ENCODE measurements around the gene CYP19A1. TPM values are rescaled to one million over a fixed set of nuclear protein-coding genes. Genes with fewer than 3 reads are reported as not detected.

Gene CYP19A1
- total RNA-seq, 1 experiment from 2014 or later: not detected

- no peak for DNase-seq (ENCODE audit: low read depth)
Measured at GRCh38 chr15:51327081-51327480, 11.3 kb downstream of the CYP19A1 start.

DNA sequence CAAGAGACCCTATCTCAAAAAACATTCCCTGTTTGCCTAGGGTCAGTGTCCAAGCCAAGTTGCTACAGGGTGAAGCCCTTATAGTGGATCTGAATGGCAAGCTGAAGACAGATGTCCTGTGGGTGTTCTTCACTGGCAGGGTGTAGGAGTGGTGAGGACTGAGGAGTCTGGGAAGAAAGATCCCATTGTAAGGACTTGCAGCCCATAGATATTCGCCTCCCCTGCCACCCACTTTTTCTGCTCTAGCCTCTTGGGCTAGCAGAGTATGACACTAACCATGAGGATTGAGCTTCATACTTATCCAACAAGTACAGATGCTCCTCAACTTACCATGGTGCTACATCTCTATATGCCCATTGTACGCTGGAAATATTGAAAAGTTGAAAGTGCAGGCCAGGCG, 13.2 kb downstream of the CYP19A1 start:
- DNase-seq (ENCODE audit: low read depth): no peak

DNA sequence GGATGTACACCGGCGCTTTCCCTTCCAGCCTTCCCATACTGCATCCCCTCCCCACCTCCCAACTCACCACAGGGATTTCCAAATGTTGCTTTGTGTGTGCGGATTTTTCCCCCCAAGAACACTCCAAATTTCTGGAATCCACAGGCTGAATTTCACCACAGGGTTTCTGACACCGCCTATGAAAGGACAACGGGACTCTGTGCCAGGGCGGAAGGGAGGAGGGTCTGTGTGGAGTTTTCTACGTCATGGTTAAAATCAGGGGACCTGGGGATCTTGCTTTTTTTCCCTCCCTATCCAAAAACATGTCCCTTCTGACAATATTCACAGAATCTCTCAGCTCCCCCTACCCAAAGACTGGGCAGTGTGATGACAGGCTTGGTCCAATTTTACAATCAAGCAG, 14.6 kb downstream of the CYP19A1 start:
- no peak for DNase-seq (ENCODE audit: low read depth)

DNA sequence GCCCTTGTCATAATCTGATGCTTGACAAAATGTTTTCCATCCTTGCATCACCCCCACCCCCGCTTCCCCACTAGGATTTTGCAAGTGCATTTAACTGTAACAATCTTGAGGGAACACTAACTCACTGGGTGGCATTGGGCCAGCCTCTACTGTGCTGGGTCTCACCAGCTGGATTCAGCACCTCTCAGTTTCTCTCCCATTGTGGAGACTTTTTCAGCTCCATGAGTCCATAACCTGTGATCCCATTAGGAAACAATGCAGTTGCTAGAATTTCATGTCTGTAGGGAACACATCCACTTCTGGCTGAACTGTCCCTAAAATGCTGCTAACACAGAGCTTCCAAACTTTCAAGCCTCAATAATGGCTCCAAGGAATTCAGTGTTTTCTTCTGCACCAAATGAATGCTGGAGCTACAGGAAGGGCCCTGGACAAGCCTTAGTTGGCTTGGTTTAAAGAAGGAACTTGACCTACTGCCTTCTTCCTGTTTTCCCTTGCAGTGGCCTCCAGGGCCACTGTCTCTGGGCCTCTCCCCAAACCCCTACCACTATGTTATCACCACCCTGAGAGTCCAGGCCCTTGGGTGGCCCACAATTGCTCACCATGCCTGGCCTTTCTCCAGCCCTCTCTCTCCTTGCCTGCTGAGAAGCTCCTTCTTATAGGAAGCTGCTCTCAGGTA, 15.6 kb downstream of the CYP19A1 start:
- no peak for DNase-seq (ENCODE audit: low read depth)

GRCh38 chr15:51321316-51321715, 17.1 kb downstream of the CYP19A1 start:
- DNase-seq (ENCODE audit: low read depth): no peak

DNA sequence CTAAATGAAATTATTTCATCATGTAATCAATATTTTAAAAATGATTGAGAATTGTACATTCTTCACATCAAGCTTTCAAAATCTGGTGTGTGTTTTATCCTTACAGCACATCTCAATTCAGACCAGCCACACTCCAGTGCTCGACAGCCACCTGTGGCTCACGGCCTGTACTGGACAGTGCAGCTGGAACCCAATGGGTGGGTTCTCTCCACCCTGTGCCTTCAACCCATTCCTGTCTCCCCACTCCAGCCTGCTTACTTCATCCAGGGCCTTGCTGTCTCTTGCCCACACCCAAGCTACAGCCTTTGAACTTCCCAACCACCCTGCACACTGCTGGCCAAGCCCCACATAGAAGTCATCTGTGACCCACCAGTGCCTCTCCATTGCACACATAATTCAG, 17.6 kb downstream of the CYP19A1 start:
- DNase-seq (ENCODE audit: low read depth): no peak

- DNase-seq (ENCODE audit: low read depth): no peak
Measured at GRCh38 chr15:51319539-51319938, 18.9 kb downstream of the CYP19A1 start.

DNA sequence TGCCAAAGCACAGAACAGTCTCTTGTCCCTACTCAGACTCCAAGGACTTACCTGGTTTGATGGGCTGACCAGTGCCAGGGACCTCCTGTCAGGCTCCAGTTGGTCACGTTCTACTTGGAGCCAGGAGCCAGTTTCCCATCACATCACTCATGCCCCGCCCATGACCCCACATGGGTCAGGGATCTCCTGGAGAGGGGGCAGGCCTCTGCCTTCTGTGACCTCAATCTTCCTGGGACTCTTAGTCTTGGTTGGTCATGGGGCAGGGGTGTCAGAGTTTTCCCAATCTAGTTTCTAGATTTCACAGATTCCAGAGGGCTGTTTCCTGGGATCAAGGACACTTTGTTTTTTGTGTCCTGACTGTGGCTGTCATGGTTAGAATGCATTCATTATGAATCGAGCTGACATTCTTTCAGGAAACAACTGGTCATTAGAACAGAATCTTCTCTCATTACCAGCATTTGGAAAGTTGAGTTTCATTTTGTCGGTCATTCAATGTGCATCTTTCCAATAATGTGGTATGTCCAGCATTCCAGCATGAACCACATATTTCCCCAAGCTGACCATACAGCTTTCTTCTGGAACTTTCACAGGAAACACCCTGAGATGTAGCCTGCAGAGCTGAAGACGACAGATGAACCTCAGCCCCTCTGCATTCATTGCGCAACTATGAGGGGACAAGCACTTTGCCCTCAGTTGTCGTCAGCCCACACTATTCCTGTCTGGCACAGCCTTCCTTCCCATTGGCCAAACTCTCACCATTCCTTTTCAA, 19.8 kb downstream of the CYP19A1 start:
- DNase-seq (ENCODE audit: low read depth): no peak

DNA sequence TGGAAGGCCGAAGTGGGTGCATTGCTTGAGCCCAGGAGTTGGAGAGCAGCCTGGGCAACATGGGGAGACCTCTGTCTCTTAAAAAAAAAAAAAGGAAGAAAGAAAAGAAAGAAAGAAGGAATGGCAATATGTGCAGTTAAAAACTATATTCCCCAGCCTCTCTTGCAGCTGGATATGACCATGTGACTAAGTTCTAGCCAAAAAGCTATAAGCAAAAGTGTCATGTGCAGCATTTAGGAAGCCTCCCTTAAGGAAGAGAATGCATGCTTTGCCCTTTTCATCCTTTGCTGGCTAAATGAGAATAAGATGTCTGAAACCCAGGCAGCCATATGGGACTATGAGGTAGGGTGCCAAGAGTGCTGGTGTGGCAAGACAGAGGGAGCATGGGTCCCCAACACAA, 21.8 kb downstream of the CYP19A1 start:
- DNase-seq (ENCODE audit: low read depth): no peak

DNA sequence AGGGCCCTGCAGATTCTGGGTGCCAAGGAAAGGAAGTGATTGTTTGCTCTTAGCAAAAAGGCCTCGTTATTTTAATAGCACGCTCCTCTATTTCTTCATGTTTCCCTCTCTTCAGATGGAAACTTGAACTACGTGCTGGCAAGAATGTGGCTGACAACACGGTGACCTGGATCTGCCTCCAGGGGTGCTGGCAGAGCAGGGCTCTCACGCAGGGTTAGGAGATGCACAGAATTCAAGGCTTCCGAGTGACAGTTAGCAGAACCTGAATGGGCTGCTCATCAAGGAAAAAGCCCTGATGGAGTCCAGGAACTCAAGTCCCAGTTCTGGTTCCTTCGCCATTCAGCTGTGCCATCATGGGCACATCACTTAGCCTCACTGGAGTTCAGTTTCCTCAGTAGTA, 22.7 kb downstream of the CYP19A1 start:
- no peak for DNase-seq (ENCODE audit: low read depth)

DNA sequence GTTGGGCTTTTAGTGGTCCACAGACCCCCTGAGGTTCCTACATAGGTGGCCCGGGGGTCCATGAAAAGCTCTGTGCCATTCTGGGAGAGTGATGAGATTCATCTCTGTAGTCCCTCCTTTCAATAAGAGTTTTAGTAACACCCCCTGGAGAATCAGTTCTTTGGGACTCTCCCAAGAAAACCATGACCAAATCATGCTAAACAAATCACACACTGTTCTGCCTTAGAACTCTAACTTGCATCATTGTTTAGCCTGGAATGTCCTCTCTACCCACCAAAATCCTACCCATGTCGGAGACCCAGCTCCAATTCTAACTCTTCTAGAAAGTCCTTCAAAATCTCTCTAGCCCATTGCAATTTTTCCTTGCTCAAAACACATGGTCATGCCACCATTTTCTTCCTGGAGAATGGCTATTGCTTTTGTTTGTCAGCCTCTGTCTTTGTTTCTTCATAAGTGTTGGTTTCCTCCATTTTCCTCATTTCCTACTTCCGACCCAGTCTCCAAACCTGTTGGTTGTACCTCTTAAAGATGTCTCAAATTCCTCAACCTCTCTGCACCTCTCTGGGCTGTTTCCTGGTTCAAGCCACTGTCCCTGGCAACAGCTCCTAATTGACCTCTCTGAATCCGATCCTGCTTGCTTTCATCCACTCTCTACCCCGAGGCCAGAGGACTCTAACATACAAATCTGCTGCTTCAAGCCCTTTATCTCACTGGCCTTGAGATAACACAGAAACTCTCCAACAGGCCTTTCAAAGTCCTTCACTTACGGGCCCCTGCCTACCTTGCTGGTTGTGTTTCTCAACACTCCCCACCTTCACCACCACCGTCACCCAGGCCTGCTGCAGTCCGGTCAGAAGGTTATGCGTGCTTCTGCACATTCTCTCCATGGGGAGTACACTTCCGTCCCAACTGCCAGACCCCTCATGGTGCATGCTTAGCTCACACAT, 23.7 kb downstream of the CYP19A1 start:
- DNase-seq (ENCODE audit: low read depth): no peak

DNA sequence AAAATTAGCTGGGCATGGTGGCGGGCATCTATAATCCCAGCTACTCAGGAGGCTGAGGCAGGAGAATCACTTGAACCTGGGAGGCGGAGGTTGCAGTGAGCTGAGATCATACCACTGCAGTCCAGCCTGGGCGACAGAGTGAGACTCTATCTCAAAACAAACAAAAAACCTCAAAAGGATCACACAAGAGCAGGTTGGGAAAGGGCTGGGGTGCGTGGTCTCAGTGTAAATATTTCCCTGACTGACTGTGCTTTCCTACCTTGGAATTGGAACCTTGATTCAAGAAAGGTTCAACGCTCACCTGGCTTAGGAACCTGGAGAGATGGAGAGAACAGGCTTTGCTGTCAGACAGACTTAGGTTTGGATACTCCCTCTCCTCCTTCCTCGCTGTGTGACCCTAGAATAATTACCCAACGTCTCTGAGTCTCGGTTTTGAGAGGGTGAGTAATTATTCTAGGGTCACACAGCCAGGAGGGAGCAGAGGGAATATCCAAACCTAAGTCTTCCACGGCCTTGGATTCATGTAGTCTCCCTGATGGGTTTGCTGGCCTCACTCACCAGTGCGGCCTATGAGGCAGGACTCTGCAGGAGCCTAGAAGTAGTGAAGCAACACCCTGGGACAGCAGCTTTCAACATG, 24.6 kb downstream of the CYP19A1 start:
- DNase-seq (ENCODE audit: low read depth): no peak

- DNase-seq (ENCODE audit: low read depth): peak; percentile 75
Measured at GRCh38 chr15:51313074-51313393, 25.4 kb downstream of the CYP19A1 start.

GRCh38 chr15:51312166-51313073, 26.0 kb downstream of the CYP19A1 start:
- DNase-seq (ENCODE audit: low read depth): no peak

GRCh38 chr15:51311510-51311909, 26.9 kb downstream of the CYP19A1 start:
- DNase-seq (ENCODE audit: low read depth): no peak

GRCh38 chr15:51310064-51310463, 28.3 kb downstream of the CYP19A1 start:
- no peak for DNase-seq (ENCODE audit: low read depth)

DNA sequence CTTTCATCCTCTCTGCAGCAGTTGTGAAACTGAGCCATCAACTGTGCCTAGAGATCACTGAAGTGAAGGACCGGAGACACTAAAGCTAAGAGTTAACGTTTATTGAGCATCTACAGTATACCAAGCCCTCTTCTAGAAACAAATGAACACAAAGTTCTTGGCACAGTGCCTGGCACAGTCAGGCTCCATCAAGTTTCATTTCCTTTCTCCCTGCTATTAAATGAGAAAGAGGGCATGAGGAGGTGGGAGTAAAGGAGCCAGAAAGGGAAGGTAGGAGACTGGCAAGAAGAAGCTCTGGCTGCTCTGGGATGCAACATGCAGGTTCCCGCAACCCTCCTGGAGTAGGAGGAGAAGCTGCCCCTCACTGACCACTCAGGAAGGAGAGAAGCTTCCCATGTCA, 30.6 kb downstream of the CYP19A1 start:
- DNase-seq (ENCODE audit: low read depth): no peak

DNA sequence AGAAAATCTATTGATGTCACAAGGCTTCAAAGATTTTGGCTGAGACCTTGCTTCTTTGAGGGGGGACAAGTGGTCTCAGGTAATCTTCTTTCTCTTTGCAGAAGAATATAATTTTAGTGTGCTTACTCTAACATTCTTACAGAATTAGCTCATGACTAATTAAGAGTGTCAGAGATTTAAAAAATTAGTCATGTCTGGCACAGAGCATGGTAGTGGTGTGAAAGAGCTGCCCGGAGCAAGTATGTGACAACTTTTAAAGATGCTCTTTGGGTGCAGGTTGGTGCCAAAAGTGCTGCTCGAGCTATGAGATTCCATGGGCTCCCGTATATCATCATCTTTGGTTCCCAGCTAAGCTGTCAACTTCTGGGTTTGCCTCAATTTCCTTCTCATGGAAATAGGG, 31.1 kb downstream of the CYP19A1 start:
- no peak for DNase-seq (ENCODE audit: low read depth)

- DNase-seq (ENCODE audit: low read depth): no peak
Measured at GRCh38 chr15:51303462-51303980, 34.9 kb downstream of the CYP19A1 start.

GRCh38 chr15:51302480-51302879, 35.9 kb downstream of the CYP19A1 start:
- no peak for DNase-seq (ENCODE audit: low read depth)

Measured in HT1080 (cell line).